Body of pancreas (tissue), 4 donors: Measurements from ENCODE around the gene C6orf47. TPM values are rescaled to one million over a fixed set of nuclear protein-coding genes. Genes with fewer than 3 reads are reported as not detected.

Source experiments
- ATAC-seq: fragments of 150-250 bp; one replicate; pipeline ENCODE4 v1.9.1; 2016
- DNase-seq, 4 donors: peaks; one replicate each; pipeline ENCODE4 v3.0.0-alpha.2; 2019
- H3K27ac ChIP-seq, 4 donors: fragments of 200-600 bp; sonication (generic); 1 replicate in 3 of 4; 2 replicates in 1 of 4; pipeline versions ENCODE4 v1.5.1 to v1.6.1; 2016 to 2019; ENCODE audit warnings: mild to moderate bottlenecking in 1 of 4, mixed read lengths in 1 of 4, moderate library complexity in 1 of 4
- H3K27me3 ChIP-seq, 2 donors: fragments of 200-600 bp; sonication (generic); one replicate each; pipeline ENCODE4 v1.6.0; 2016; ENCODE audit warnings: mild to moderate bottlenecking in 1 of 2
- H3K36me3 ChIP-seq, 2 donors: fragments of 200-600 bp; sonication (generic); replicated peaks in 1 of 2; 2 replicates each; pipeline ENCODE4 v1.5.1; 2016; ENCODE audit warnings: low read depth in 2 of 2; ENCODE audit not compliant: insufficient read depth in 1 of 2
- H3K4me1 ChIP-seq: fragments of 200-600 bp; sonication (generic); one replicate; pipeline ENCODE4 v1.6.0; 2016
- H3K4me3 ChIP-seq, 2 donors: fragments of 200-600 bp; sonication (generic); 1 replicate in 1 of 2; 2 replicates in 1 of 2; pipeline ENCODE4 v1.5.1; 2016 to 2019
- H3K9me3 ChIP-seq, 3 donors: fragments of 200-600 bp; sonication (generic); 1 replicate in 2 of 3; 2 replicates in 1 of 3; pipeline ENCODE4 v1.5.1; 2016
- CTCF ChIP-seq, 7 experiments: fragments of 450-650 bp in 4 of 7; fragments of 200-600 bp in 3 of 7; sonication (generic) in 3 of 7; IDR thresholded peaks; one replicate each; pipeline ENCODE4 v1.5.1; 2016 to 2019; ENCODE audit warnings: antibody characterized with exemption in 7 of 7
- POLR2A ChIP-seq, 3 donors: fragments of 450-650 bp; IDR thresholded peaks; one replicate each; pipeline ENCODE4 v1.6.1; 2016; ENCODE audit warnings: antibody characterized with exemption in 3 of 3, mild to moderate bottlenecking in 2 of 3
- WGBS, 2 donors: methylation state at CpG; one replicate each; pipeline ENCODE4 v1.1.5; 2017; 5-methylcytosine and 5-hydroxymethylcytosine counted together
- intact Hi-C: fragments of 100-400 bp; cut with DNase I; formaldehyde crosslinking; loops from one replicate; pipeline ENCODE4 v1.15.1; 2023
- total RNA-seq, 2 donors: library from RNA; depleted of rRNA; stranded (reverse); fragments of >200 nt; gene quantifications; one replicate each; pipeline ENCODE4 v1.1.0, GENCODE V29; 2016

Gene C6orf47
- total RNA-seq, 2 donors from 2014 or later, result 15.8 to 22.1 TPM

- Histone ChIP-seq H3K4me1 (peaks cover 3% of the 10 kb centered on the region), H3K27ac (no peak overlapping the region), H3K36me3 (peaks cover 0 to 15% of the 10 kb centered on the region in 2 donors), H3K27me3 (no peaks in the 10 kb centered on the region), H3K4me3 (no peak overlapping the region), H3K9me3 (no peaks in the 10 kb centered on the region)
- TF ChIP-seq POLR2A (IDR thresholded peaks at IDR 0.05) (no peak), CTCF (IDR thresholded peaks at IDR 0.05) (no peak)
- WGBS, 2 donors, result 76 to 80% methylated on average over 13 to 14 of the region's 14 CpGs
- DNase-seq, result no peak
- ATAC-seq, result no peak
- intact Hi-C loops, result no loop called here
These were observed 27.5 kb upstream of the C6orf47 start for GRCh38 chr6:31687860-31688693.

GRCh38 chr6:31687321-31687720, 26.7 kb upstream of the C6orf47 start:
- TF ChIP-seq POLR2A (IDR thresholded peaks at IDR 0.05) (no peak), CTCF (IDR thresholded peaks at IDR 0.05) (no peak)
- Histone ChIP-seq H3K4me3 (no peak overlapping the region), H3K9me3 (no peaks in the 10 kb centered on the region), H3K27me3 (no peaks in the 10 kb centered on the region), H3K4me1 (peaks cover 10% of the 10 kb centered on the region), H3K27ac (no peak overlapping the region), H3K36me3 (peaks cover 0 to 15% of the 10 kb centered on the region in 2 donors)
- intact Hi-C loops, result no loop called here
- ATAC-seq (no peak), DNase-seq (no peak)
- WGBS, 2 donors, result 81 to 95% methylated on average over 8 of the region's 8 CpGs

DNA sequence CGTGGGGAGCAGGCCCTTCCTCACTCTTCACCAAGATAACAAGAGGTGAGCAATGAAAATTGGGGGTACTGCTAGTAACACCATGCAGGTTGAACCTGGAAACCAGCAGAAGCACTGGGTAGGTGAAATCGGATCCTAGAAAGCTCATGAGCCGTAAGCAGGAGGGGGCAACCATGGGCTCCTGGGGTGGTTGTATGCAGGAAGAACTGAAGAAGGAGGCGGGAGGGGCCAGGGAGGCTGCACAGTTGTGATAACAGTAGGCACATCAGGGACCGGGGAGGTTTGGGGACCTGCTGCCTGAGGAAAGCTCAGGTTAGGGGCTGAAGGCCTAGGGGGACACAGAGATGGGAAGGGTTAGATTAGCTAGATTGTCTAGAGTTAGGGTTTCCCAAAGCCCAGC, 25.9 kb upstream of the C6orf47 start:
- no peak for ATAC-seq
- H3K4me3 ChIP-seq, result no peak overlapping the region
- intact Hi-C loops, result no loop called here
- TF ChIP-seq POLR2A (IDR thresholded peaks at IDR 0.05) (no peak), CTCF (IDR thresholded peaks at IDR 0.05) (no peak)
- no peaks in the 10 kb centered on the region for H3K27me3 ChIP-seq
- WGBS, 2 donors, result 75 to 82% methylated on average over 5 of the region's 5 CpGs
- H3K9me3 ChIP-seq, result no peaks in the 10 kb centered on the region
- no peak for DNase-seq
- peaks cover 14% of the 10 kb centered on the region for H3K4me1 ChIP-seq
- H3K36me3 ChIP-seq, result peaks cover 0 to 13% of the 10 kb centered on the region in 2 donors
- no peak overlapping the region for H3K27ac ChIP-seq

DNA sequence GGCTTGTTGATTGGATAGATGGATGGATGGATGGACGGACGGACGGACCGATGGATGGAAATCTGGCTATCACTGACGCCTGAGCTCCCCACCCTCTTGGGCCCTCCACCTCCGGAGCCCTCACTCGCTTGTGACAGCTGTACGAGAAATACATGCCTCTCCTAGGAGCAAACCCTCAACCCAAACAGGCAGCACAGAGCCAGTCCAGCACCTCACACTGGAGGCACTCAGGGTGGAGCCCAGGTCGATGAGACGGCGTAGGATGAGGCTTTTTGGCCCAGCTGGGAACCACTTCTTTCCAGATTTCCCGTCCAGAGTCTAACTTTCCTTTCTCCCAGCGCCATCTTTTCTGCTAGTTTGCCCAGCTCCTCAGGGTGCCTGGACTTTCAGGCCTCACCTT, 23.0 kb upstream of the C6orf47 start:
- H3K4me1 ChIP-seq, result peaks cover 27% of the 10 kb centered on the region
- H3K27ac ChIP-seq, result peak overlapping the region in 2 of 4 donors; percentile 31 to 60
- H3K36me3 ChIP-seq, result peaks cover 0 to 8% of the 10 kb centered on the region in 2 donors
- intact Hi-C loops, result loop anchor here (5.0 kb wide), 1 partner anchor 269 kb away; no protein-coding TSS in a partner anchor
- H3K27me3 ChIP-seq, result no peaks in the 10 kb centered on the region
- 64 to 76% methylated on average over 13 of the region's 13 CpGs for WGBS, 2 donors
- DNase-seq (no peak), ATAC-seq (no peak)
- no peak overlapping the region for H3K4me3 ChIP-seq
- no peaks in the 10 kb centered on the region for H3K9me3 ChIP-seq
- TF ChIP-seq CTCF (IDR thresholded peaks at IDR 0.05), result no peak
- no peak for TF ChIP-seq POLR2A (IDR thresholded peaks at IDR 0.05)
